GM12892 (cell line): ENCODE data around the gene ZCCHC7.

Source experiments
- POLR2A ChIP-seq: IDR thresholded peaks from 2 replicates; pipeline ENCODE4 v1.6.1; 2011; ENCODE audit warnings: low read depth, low read length, control low read depth
- POLR2AphosphoS5 ChIP-seq: IDR thresholded peaks from 2 replicates; pipeline ENCODE4 v1.6.1; 2011; ENCODE audit warnings: low read depth, low read length, control low read depth

GRCh38 chr9:37197158-37198038 lies 77.0 kb downstream of the ZCCHC7 start:
- TF ChIP-seq POLR2A (peak; percentile 46; the same call in 1 of the 2 replicates), POLR2AphosphoS5 (0 out of 2 replicates have a peak, but pooled peaks have one; percentile 46)
